ENCODE data around the gene TMEM154.

Gene TMEM154

GRCh38 chr4:152696764-152697261 lies 17.0 kb upstream of the TMEM154 start:
- peak; percentile 37 for DNase-seq (ENCODE audit: low read depth)

- no peak for DNase-seq (ENCODE audit: low read depth)
These were observed 14.1 kb upstream of the TMEM154 start for GRCh38 chr4:152693871-152694270.

GRCh38 chr4:152691761-152692160 lies 12.0 kb upstream of the TMEM154 start:
- no peak for DNase-seq (ENCODE audit: low read depth)

GRCh38 chr4:152690706-152691651 lies 11.2 kb upstream of the TMEM154 start:
- DNase-seq (ENCODE audit: low read depth): no peak

GRCh38 chr4:152689615-152690501 lies 10.1 kb upstream of the TMEM154 start:
- no peak for DNase-seq (ENCODE audit: low read depth)

GRCh38 chr4:152687974-152688599 lies 8.3 kb upstream of the TMEM154 start:
- no peak for DNase-seq (ENCODE audit: low read depth)

- DNase-seq (ENCODE audit: low read depth): no peak
These were observed 6.7 kb upstream of the TMEM154 start for GRCh38 chr4:152686452-152687013.

GRCh38 chr4:152684587-152684986 lies 4.8 kb upstream of the TMEM154 start:
- DNase-seq (ENCODE audit: low read depth): no peak

GRCh38 chr4:152684007-152684406 lies 4.2 kb upstream of the TMEM154 start:
- no peak for DNase-seq (ENCODE audit: low read depth)

GRCh38 chr4:152682143-152682941 lies 2.5 kb upstream of the TMEM154 start:
- no peak for DNase-seq (ENCODE audit: low read depth)

- DNase-seq (ENCODE audit: low read depth): no peak
These were observed 1.3 kb upstream of the TMEM154 start for GRCh38 chr4:152680988-152681603.

GRCh38 chr4:152678841-152679240 lies 956 bp downstream of the TMEM154 start:
- DNase-seq (ENCODE audit: low read depth): no peak

GRCh38 chr4:152677117-152677516 lies 2.7 kb downstream of the TMEM154 start:
- no peak for DNase-seq (ENCODE audit: low read depth)

- DNase-seq (ENCODE audit: low read depth): no peak
These were observed 3.5 kb downstream of the TMEM154 start for GRCh38 chr4:152676052-152676854.

GRCh38 chr4:152674359-152674758 lies 5.4 kb downstream of the TMEM154 start:
- no peak for DNase-seq (ENCODE audit: low read depth)

- no peak for DNase-seq (ENCODE audit: low read depth)
These were observed 6.3 kb downstream of the TMEM154 start for GRCh38 chr4:152673489-152673888.

GRCh38 chr4:152672206-152673092 lies 7.3 kb downstream of the TMEM154 start:
- DNase-seq (ENCODE audit: low read depth): no peak

GRCh38 chr4:152668338-152668964 lies 11.3 kb downstream of the TMEM154 start:
- DNase-seq (ENCODE audit: low read depth): no peak

All from activated T-cell treated with anti-CD3 and anti-CD28 coated beads for 48 hours (primary cell).